ENCODE results near the gene TRPT1.

Gene TRPT1

DNA sequence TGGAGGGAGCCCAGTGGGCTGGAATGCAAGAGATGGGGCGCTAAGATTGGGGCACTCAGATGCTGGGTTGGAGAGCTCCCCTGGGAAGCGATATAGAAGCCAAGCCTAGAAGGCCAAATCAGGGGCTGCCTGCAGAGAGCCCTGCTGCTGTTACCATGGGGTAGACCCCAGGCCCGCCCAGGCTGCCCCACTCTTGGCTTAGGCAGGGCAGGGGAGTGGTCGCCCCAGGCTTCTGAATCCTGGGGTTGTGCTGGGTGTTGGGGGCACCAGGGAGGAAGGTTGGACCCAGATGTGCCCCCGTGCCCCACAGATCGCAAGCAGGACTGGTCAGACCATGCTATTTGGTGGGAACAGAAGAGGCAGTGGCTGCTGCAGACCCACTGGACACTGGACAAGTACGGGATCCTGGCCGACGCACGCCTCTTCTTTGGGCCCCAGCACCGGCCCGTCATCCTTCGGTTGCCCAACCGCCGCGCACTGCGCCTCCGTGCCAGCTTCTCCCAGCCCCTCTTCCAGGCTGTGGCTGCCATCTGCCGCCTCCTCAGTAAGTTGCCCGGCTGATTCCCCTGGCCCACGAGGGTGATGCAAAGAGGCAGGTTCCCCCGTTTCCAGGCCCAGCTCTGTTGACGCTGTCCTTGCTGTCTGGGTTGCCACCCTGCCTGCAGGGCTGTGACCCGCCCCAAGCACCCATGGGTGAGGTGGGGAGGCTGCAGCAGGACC lies 15.5 kb downstream of the TRPT1 start:
- no peak for FAIRE-seq
- DNase-seq (ENCODE audit: low spot score) = no peak

GRCh38 chr11:64209563-64209843 lies 16.5 kb downstream of the TRPT1 start:
- DNase-seq (ENCODE audit: low spot score) (no peak), FAIRE-seq (no peak)

GRCh38 chr11:64208796-64209562 lies 17.0 kb downstream of the TRPT1 start:
- DNase-seq (ENCODE audit: low spot score) = no peak
- no peak for FAIRE-seq

- FAIRE-seq = no peak
- DNase-seq (ENCODE audit: low spot score) = no peak
Measured at GRCh38 chr11:64208086-64208795, 17.7 kb downstream of the TRPT1 start.

DNA sequence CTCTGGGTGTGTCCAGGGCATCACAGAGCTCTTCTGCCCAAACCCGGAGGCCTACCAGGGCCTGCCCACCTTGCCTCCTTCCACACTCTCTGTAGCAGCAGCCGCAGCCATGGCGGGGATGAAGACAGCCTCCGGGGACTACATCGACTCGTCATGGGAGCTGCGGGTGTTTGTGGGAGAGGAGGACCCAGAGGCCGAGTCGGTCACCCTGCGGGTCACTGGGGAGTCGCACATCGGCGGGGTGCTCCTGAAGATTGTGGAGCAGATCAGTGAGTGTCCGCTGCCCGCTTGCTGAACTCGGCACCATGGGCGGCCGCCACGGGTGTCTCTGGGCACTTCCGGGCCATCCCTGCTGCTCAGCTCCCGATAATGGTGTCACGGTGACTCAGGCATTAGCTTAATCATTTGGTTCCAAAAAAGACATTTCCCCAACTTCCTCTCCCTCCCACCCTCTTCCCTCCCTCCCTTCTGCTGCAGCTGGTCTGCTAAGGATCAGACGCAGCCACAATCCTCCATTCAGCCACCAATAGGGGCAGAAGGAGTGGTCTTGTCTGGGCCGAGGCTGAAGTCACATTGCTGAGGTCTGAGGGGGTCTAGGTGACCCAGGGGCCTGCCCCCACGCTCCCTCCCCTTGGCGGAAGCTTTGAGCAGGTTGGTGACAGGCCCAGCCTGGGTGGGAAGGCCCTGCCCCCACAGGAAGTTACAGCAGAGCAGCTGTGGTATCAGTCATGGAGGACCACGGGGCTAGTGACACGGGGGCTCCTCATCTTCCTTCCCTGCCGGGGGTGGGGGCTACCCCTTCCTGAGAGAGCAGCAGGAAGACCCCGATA lies 18.5 kb downstream of the TRPT1 start:
- FAIRE-seq (no peak), DNase-seq (ENCODE audit: low spot score) (no peak)

DNA sequence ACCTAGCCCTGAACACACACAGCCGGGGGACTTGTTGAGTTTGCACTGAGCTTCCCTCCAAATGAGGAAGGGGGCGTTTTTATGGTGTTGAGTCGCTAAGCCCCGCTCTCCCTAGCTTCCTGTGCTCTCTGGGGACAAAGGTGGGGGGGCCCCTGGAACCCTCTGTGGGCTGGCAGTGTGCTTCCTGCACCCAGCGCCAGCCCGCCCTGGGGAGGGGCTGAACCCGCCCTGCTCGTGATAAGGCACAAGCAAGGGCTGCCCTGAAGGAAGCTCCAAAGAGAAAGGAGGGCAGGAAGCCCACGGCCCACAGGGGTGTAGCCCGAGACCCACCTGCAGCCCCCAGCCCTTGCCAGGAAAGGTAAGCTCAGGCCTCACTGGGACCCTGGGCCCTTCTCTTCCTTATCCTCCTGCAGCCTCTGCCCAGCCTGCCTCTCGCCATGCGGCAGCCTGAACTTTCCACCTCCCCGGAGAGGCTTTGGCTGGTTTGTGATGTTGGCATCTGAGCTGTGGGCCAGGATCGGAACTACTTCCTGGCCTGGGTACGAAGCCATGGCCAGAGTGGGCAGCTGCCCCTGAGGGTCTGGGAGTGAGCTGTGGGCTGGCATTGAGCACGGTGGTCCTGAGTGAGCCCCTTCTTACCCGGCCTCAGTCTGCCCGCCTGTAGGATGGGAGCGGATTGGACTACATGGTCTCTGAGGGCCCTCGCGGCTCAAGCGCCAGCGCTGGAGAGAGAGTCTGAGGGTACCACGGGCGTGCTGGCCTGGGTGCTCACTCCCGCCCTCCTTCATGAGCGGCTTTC lies 19.3 kb downstream of the TRPT1 start, which contains the start of gene FERMT3:
Gene FERMT3, plus strand, starts transcription at position 265 of the 799 bp plus-strand sequence. CDS start 644 bp downstream, outside the sequence.
- FAIRE-seq (no peak), DNase-seq (ENCODE audit: low spot score) (no peak)

- DNase-seq (ENCODE audit: low spot score) (peak; percentile 82), FAIRE-seq (no peak)
Measured at GRCh38 chr11:64204464-64204989, 21.5 kb downstream of the TRPT1 start.

- FAIRE-seq = no peak
- DNase-seq (ENCODE audit: low spot score) = no peak
Measured at GRCh38 chr11:64204080-64204440, 21.9 kb downstream of the TRPT1 start.

DNA sequence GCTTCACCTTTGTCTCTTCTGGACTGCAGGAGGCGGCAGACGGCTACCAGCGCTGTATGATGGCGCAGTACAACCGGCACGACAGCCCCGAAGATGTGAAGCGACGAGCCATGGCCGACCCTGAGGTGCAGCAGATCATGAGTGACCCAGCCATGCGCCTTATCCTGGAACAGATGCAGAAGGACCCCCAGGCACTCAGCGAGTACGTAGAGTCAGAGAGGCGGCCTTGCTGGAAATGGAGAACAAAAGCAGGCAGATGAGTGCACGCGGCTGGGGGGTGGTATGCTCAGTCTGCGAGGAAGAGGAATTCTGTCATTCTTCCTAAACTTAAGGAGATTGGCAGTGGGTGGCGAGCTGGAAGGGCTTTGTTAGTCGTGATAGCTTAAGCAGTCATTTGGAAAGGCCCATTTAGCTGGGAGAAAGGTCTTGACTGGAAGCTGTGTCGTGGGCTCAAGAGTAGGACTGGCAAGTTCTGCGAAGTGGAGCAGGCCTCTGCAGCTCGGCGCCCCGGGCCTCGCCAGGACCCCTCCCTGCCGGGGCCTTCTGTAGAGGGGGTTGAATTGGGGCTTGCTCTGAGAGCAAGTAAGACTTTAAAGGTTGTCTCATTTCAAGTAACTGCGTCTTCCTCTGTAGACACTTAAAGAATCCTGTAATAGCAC lies 22.4 kb downstream of the TRPT1 start:
- no peak for DNase-seq (ENCODE audit: low spot score)
- no peak for FAIRE-seq

DNA sequence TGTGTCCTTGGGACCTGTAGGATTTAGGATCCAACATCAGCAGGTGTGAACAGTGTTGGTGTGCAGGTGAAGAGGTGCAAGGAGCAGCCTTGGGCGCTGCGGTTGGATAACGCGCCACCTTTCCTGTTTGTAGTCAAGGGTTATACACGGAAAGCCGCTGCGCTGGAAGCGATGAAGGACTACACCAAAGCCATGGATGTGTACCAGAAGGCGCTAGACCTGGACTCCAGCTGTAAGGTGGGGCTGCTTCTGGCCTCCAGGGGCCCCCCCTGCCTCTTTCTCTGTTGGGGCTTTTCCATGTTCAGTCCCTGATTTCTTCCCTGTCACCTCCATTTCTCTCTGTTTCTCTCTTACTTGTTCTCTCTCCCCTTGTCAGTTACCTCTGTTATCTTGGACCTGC lies 23.0 kb downstream of the TRPT1 start:
- no peak for DNase-seq (ENCODE audit: low spot score)
- no peak for FAIRE-seq

GRCh38 chr11:64201543-64201942 lies 24.4 kb downstream of the TRPT1 start:
- DNase-seq (ENCODE audit: low spot score) (no peak), FAIRE-seq (no peak)

DNA sequence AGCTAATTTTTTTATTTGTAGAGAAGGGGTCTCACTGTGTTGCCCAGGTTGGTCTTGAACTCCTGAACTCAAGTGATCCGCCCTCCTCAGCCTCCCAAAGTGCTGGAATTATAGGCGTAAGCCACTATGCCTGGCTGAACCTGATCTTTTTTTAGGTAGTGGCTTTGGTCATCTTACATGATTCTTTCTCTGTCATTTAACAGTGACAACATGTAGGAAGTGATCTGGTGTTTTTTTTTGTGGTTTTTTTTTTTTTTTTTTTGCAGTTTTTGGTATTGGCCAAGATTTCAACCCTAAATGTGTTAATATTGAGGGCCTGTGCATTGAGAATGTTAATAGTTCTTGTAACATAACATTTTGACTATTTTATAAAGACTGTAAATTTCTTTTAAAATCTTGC lies 27.5 kb downstream of the TRPT1 start:
- no peak for FAIRE-seq
- DNase-seq (ENCODE audit: low spot score) = no peak

- DNase-seq (ENCODE audit: low spot score) (no peak), FAIRE-seq (no peak)
Measured at GRCh38 chr11:64196626-64197025, 29.4 kb downstream of the TRPT1 start.

GRCh38 chr11:64192434-64192833 lies 33.6 kb downstream of the TRPT1 start:
- no peak for DNase-seq (ENCODE audit: low spot score)
- no peak for FAIRE-seq

DNA sequence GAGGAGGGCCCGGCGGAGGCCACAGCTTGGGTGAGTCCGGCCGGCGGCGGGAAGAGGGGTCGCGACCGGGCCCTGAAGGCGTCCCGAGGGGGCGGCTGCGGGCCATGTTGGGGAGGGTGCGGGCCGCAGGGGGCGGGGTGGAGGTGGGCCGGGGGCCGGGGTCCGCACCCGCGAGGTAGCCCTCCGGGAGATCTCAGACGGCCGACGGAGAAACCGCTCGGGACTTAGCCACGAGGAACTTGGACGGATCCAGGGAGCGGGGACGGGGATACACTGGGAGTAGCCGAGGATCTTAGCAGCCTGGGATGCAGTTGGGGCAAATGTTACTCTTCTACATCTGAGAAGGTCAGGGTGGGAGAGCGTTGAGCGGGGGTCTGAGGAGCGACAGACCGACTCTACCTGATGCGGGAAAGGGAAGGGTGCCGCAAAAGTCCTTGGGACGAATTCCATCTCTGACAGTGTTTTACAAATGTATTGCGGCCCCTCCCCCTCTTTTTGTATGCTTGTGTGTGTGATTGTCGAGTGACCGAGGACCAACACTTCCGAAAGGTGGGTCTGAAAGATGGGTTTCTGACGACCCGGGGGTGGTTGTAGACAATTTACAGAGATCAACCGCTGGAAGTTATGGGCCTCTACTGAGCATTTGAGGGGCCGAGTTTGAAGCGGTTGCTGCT lies 39.4 kb downstream of the TRPT1 start:
- no peak for FAIRE-seq
- DNase-seq (ENCODE audit: low spot score) = no peak

GRCh38 chr11:64185693-64186491 lies 40.1 kb downstream of the TRPT1 start, which contains the start of gene STIP1:
Gene STIP1, plus strand, starts transcription at chr11:64186171. Its CDS starts 91 bp downstream, at chr11:64186262.
- FAIRE-seq (peak; percentile 66), DNase-seq (ENCODE audit: low spot score) (peak; percentile 98)

- peak; percentile 77 for DNase-seq (ENCODE audit: low spot score)
Measured at GRCh38 chr11:64185175-64185692, 40.8 kb downstream of the TRPT1 start.

DNA sequence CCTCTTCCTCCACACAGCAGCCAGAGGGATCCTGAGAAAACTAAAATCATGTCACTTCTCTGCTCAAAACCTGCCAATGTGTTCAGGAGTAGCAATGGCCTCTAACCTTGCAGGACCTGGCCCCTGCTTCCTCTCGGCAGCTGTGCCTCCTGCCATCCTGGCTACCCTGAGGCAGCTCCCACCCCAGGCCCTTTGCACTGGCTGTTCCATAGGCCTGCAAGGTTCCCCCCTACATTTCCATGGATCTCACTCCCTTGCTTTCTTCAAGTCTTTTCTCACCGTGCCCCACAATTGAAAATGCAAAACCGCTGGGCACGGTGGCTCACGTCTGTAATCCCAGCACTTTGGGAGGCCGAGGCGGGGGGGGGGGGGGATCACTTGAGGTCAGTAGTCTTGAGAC lies 42.1 kb downstream of the TRPT1 start:
- DNase-seq (ENCODE audit: low spot score) = no peak
- no peak for FAIRE-seq

More at GRCh38 chr11:64185175-64185692, 40.8 kb downstream of the TRPT1 start:
- no peak for FAIRE-seq
